ENCODE measurements around the gene SLC25A11.

DNA sequence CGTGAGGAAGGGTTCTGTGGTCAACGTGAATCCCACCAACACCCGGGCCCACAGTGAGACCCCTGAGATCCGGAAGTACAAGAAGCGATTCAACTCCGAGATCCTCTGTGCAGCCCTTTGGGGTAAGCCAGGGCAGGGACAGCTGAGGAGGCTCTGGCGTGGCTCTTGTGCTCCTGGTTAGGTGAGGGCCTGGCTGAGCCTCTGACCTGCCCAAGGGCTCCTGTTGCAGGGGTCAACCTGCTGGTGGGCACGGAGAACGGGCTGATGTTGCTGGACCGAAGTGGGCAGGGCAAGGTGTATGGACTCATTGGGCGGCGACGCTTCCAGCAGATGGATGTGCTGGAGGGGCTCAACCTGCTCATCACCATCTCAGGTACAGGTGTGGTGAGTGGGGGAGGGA is 44.7 kb downstream of the SLC25A11 start:
- TF ChIP-seq POLR2AphosphoS5 (IDR thresholded peaks at IDR 0.05; ENCODE audit: low read depth, low read length) (no peak), POLR2A (IDR thresholded peaks at IDR 0.05; ENCODE audit: low read depth, low read length) (no peak), TAF1 (IDR thresholded peaks at IDR 0.05; ENCODE audit: low read depth, low read length) (no peak), PAX5 (IDR thresholded peaks at IDR 0.05; ENCODE audit: insufficient read depth, low read length, severe bottlenecking) (no peak)
